Pulmonary artery endothelial cell (primary cell): ENCODE data around the gene PDZD7. TPM values are rescaled to one million over a fixed set of nuclear protein-coding genes. Genes with fewer than 3 reads are reported as not detected.

ENCODE experiments used
- DNase-seq: peaks from one replicate; pipeline ENCODE4 v3.0.0-alpha.2; 2011; ENCODE audit warnings: low read depth, low spot score
- total RNA-seq: library from RNA; depleted of rRNA; stranded (reverse); fragments of >200 nt; gene quantifications from 2 replicates; pipeline ENCODE4 v1.2.3, GENCODE V29; 2014

PDZD7 gene
- total RNA-seq, 1 donor from 2014 or later: 0.46 TPM

- DNase-seq: no peak
Measured at GRCh38 chr10:100968062-100968736, 62.7 kb downstream of the PDZD7 start.

- no peak for DNase-seq
Measured at GRCh38 chr10:100967332-100967731, 63.6 kb downstream of the PDZD7 start.

GRCh38 chr10:100966887-100967286, 64.0 kb downstream of the PDZD7 start:
- no peak for DNase-seq

- no peak for DNase-seq
Measured at GRCh38 chr10:100965820-100966219, 65.1 kb downstream of the PDZD7 start.

- no peak for DNase-seq
Measured at GRCh38 chr10:100963826-100964225, 67.1 kb downstream of the PDZD7 start.

- DNase-seq: no peak
Measured at GRCh38 chr10:100962351-100963080, 68.4 kb downstream of the PDZD7 start.

GRCh38 chr10:100960251-100960650, 70.7 kb downstream of the PDZD7 start:
- DNase-seq: no peak

Other genes starting within 250 kb of the PDZD7 start
- gene SLF2, start 118.2 kb downstream of the PDZD7 start, total RNA-seq: 18.1 and 36.7 TPM in 2 replicates
- 0.60 and 0.79 TPM in 2 replicates for gene SEMA4G, start 61.6 kb downstream of the PDZD7 start, total RNA-seq
- 53.4 and 69.3 TPM in 2 replicates for gene MRPL43, start 43.6 kb downstream of the PDZD7 start, total RNA-seq
- gene TWNK, start 43.6 kb downstream of the PDZD7 start, total RNA-seq: 12.5 and 13.7 TPM in 2 replicates
- 56.0 and 56.2 TPM in 2 replicates for gene LZTS2, start 31.3 kb downstream of the PDZD7 start, total RNA-seq
- gene SFXN3, start 105 bp upstream of the PDZD7 start, total RNA-seq: 61.8 and 62.2 TPM in 2 replicates
- gene KAZALD1, start 30.9 kb upstream of the PDZD7 start, total RNA-seq: 1.1 TPM in 2 replicates
- 0.60 and 1.8 TPM in 2 replicates for gene TLX1, start 100.2 kb upstream of the PDZD7 start, total RNA-seq
- not detected in 2 replicates for gene LBX1, start 198.3 kb upstream of the PDZD7 start, total RNA-seq